ENCODE results near the gene SLC4A1AP. TPM values are rescaled to one million over a fixed set of nuclear protein-coding genes. Genes with fewer than 3 reads are reported as not detected.

Gene SLC4A1AP
- total and polyA plus RNA-seq, 2 donors from 2014 or later, result 19.1 to 20.9 TPM

DNA sequence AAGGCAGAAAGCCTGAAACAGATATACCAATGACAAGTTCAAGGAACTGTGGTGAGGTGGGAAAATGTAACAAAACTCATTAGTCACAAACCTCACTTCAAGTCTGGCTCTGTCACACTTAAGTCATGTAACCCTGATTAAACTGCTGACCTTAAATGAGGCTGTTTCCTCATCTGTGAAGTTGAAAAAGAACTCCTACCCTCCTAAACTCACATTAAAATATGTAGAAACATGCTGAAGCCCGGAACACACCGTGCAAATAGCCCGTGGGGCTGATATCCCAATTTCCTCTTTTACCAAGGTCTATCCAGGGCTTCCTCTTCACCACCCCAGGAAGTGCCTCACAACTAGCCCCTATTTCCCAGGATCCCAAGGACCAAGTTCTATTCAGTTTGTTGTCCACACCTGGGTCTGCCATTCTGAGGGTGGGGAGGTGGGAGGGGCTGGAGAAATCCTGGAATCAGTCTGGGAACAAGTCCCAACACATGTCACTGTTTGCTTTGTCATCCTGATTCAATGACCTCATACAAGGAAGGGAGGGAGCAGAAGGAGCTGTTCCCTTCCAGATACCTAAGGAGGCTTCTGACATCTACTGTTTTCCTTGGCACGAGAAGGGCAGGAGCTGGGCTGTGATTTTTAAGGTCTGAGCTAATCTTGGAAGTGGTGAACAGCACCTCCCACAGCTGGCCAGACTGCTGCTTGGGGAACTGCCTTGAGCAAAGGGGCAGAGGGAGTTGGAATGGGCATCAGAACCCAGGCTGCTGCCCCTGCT is 42.3 kb downstream of the SLC4A1AP start:
- DNase-seq (peak in 3 of 5 donors; percentile 32 to 86 (median 76)), FAIRE-seq (no peak)
- no peak for TF ChIP-seq CTCF (IDR thresholded peaks at IDR 0.05; ENCODE audit: borderline replicate concordance, extremely low read depth, insufficient read depth)
- H3K4me1 ChIP-seq (ENCODE audit: control insufficient read depth in 2 of 3, insufficient read depth in 2 of 3, low read depth in 1 of 3, low read length in 3 of 3), result peaks cover 0 to 4% (median 2%) of the 10 kb centered on the region in 3 donors
- H3K27me3 ChIP-seq (ENCODE audit: control insufficient read depth, insufficient read depth, low read length), result no peaks in the 10 kb centered on the region
- H3K27ac ChIP-seq (ENCODE audit: low read depth in 2 of 2, low read length in 2 of 2), result peak overlapping the region; percentile 72 to 90
- no peaks in the 10 kb centered on the region for H3K36me3 ChIP-seq (ENCODE audit: control insufficient read depth in 2 of 3, insufficient read depth in 3 of 3, low read length in 3 of 3)
- intact Hi-C loops (cut with DNase I), result loop anchor here (10.0 kb wide), 1 partner anchor 749 kb away; no protein-coding TSS in a partner anchor
- H3K4me3 ChIP-seq (ENCODE audit: low read length in 3 of 3), result no peak overlapping the region
- no peak overlapping the region for H3K9ac ChIP-seq (ENCODE audit: low read length in 3 of 3)
- no peaks in the 10 kb centered on the region for H3K9me3 ChIP-seq (ENCODE audit: control insufficient read depth in 2 of 3, insufficient read depth in 1 of 3, low read length in 3 of 3)

GRCh38 chr2:27707462-27708256 is 44.0 kb downstream of the SLC4A1AP start:
- no peak for DNase-seq
- intact Hi-C loops (cut with DNase I), result loop anchor here (10.0 kb wide), 1 partner anchor 747 kb away; no protein-coding TSS in a partner anchor
- H3K27ac ChIP-seq (ENCODE audit: low read depth in 2 of 2, low read length in 2 of 2), result peak overlapping the region in 1 of 2 donors; percentile 72

GRCh38 chr2:27708257-27708654 is 44.6 kb downstream of the SLC4A1AP start:
- Histone ChIP-seq H3K9ac (ENCODE audit: low read length in 3 of 3) (no peak overlapping the region), H3K27ac (ENCODE audit: low read depth in 2 of 2, low read length in 2 of 2) (peak overlapping the region in 1 of 2 donors; percentile 72), H3K4me1 (ENCODE audit: control insufficient read depth in 2 of 3, insufficient read depth in 2 of 3, low read depth in 1 of 3, low read length in 3 of 3) (peaks cover 0 to 4% (median 2%) of the 10 kb centered on the region in 3 donors), H3K9me3 (ENCODE audit: control insufficient read depth in 2 of 3, insufficient read depth in 1 of 3, low read length in 3 of 3) (no peaks in the 10 kb centered on the region), H3K36me3 (ENCODE audit: control insufficient read depth in 2 of 3, insufficient read depth in 3 of 3, low read length in 3 of 3) (no peaks in the 10 kb centered on the region), H3K4me3 (ENCODE audit: low read length in 3 of 3) (no peak overlapping the region), H3K27me3 (ENCODE audit: control insufficient read depth, insufficient read depth, low read length) (no peaks in the 10 kb centered on the region)
- FAIRE-seq, result no peak
- DNase-seq, result no peak
- TF ChIP-seq CTCF (IDR thresholded peaks at IDR 0.05; ENCODE audit: borderline replicate concordance, extremely low read depth, insufficient read depth), result no peak
- intact Hi-C loops (cut with DNase I), result loop anchor here (10.0 kb wide), 1 partner anchor 747 kb away; no protein-coding TSS in a partner anchor

More at GRCh38 chr2:27707462-27708256, 44.0 kb downstream of the SLC4A1AP start:
- TF ChIP-seq CTCF (IDR thresholded peaks at IDR 0.05; ENCODE audit: borderline replicate concordance, extremely low read depth, insufficient read depth), result no peak
- FAIRE-seq, result no peak
- H3K9ac ChIP-seq (ENCODE audit: low read length in 3 of 3), result no peak overlapping the region
- no peaks in the 10 kb centered on the region for H3K27me3 ChIP-seq (ENCODE audit: control insufficient read depth, insufficient read depth, low read length)
- no peaks in the 10 kb centered on the region for H3K36me3 ChIP-seq (ENCODE audit: control insufficient read depth in 2 of 3, insufficient read depth in 3 of 3, low read length in 3 of 3)
- no peaks in the 10 kb centered on the region for H3K9me3 ChIP-seq (ENCODE audit: control insufficient read depth in 2 of 3, insufficient read depth in 1 of 3, low read length in 3 of 3)
- no peak overlapping the region for H3K4me3 ChIP-seq (ENCODE audit: low read length in 3 of 3)
- H3K4me1 ChIP-seq (ENCODE audit: control insufficient read depth in 2 of 3, insufficient read depth in 2 of 3, low read depth in 1 of 3, low read length in 3 of 3), result peaks cover 0 to 4% (median 2%) of the 10 kb centered on the region in 3 donors
